ENCODE data around the gene NGRN. TPM values are rescaled to one million over a fixed set of nuclear protein-coding genes. Genes with fewer than 3 reads are reported as not detected.

Gene NGRN
- polyA plus RNA-seq, 1 donor from 2014 or later, result 466 TPM

GRCh38 chr15:90294159-90294558 lies 28.7 kb downstream of the NGRN start:
- no peak overlapping the region for H3K4me3 ChIP-seq (ENCODE audit: low read length)
- no peaks in the 10 kb centered on the region for H3K79me2 ChIP-seq (replicated peaks; ENCODE audit: insufficient read depth, low read length)
- H3K9me2 ChIP-seq (ENCODE audit: insufficient read depth, low read length), result no peaks in the 10 kb centered on the region
- no peak overlapping the region for H3K9ac ChIP-seq (ENCODE audit: low read length)
- H4K20me1 ChIP-seq (ENCODE audit: insufficient read depth), result no peaks in the 10 kb centered on the region
- H2AFZ ChIP-seq (ENCODE audit: low read depth, low read length), result no peak overlapping the region
- H3K27ac ChIP-seq (ENCODE audit: low read length), result no peak overlapping the region
- H3K36me3 ChIP-seq (ENCODE audit: insufficient read depth, low read length), result no peaks in the 10 kb centered on the region
- no peak for TF ChIP-seq MXI1 (conservative IDR thresholded peaks at IDR 0.05; ENCODE audit: poor library complexity, severe bottlenecking)
- no peak for TF ChIP-seq EP300 (conservative IDR thresholded peaks at IDR 0.05; ENCODE audit: poor library complexity, severe bottlenecking)
- no peak for TF ChIP-seq TAF1 (IDR thresholded peaks at IDR 0.05; ENCODE audit: low read depth)
- no peaks in the 10 kb centered on the region for H3F3A ChIP-seq (ENCODE audit: insufficient read depth, low read length, poor library complexity, severe bottlenecking)
- H3K4me2 ChIP-seq (ENCODE audit: low read length), result no peak overlapping the region
- H3K9me3 ChIP-seq (ENCODE audit: low read length), result no peaks in the 10 kb centered on the region
- H3K27me3 ChIP-seq (ENCODE audit: insufficient read depth, low read depth, low read length), result no peaks in the 10 kb centered on the region

GRCh38 chr15:90294601-90295269 lies 29.3 kb downstream of the NGRN start:
- no peak overlapping the region for H3K4me3 ChIP-seq (ENCODE audit: low read length)
- H3K9me3 ChIP-seq (ENCODE audit: low read length), result no peaks in the 10 kb centered on the region
- no peaks in the 10 kb centered on the region for H3K79me2 ChIP-seq (replicated peaks; ENCODE audit: insufficient read depth, low read length)
- H3F3A ChIP-seq (ENCODE audit: insufficient read depth, low read length, poor library complexity, severe bottlenecking), result no peaks in the 10 kb centered on the region
- H3K36me3 ChIP-seq (ENCODE audit: insufficient read depth, low read length), result no peaks in the 10 kb centered on the region
- H3K9me2 ChIP-seq (ENCODE audit: insufficient read depth, low read length), result no peaks in the 10 kb centered on the region
- H3K27me3 ChIP-seq (ENCODE audit: insufficient read depth, low read depth, low read length), result no peaks in the 10 kb centered on the region
- TF ChIP-seq REST (IDR thresholded peaks at IDR 0.05; ENCODE audit: borderline replicate concordance), result no peak
- no peak for TF ChIP-seq RAD21 (conservative IDR thresholded peaks at IDR 0.05)
- TF ChIP-seq TAF1 (IDR thresholded peaks at IDR 0.05; ENCODE audit: low read depth), result no peak
- no peak for TF ChIP-seq EP300 (conservative IDR thresholded peaks at IDR 0.05; ENCODE audit: poor library complexity, severe bottlenecking)
- no peak for TF ChIP-seq POLR2AphosphoS5 (IDR thresholded peaks at IDR 0.05)
- TF ChIP-seq MXI1 (conservative IDR thresholded peaks at IDR 0.05; ENCODE audit: poor library complexity, severe bottlenecking), result no peak
- TF ChIP-seq CTCF (IDR thresholded peaks at IDR 0.05; ENCODE audit: poor library complexity, severe bottlenecking), result no peak
- TF ChIP-seq EZH2 (IDR thresholded peaks at IDR 0.05; ENCODE audit: borderline replicate concordance, insufficient read depth, low read length, poor library complexity, severe bottlenecking), result no peak
- TF ChIP-seq SMC3 (conservative IDR thresholded peaks at IDR 0.05; ENCODE audit: poor library complexity), result no peak
- H3K9ac ChIP-seq (ENCODE audit: low read length), result no peak overlapping the region
- no peak overlapping the region for H3K27ac ChIP-seq (ENCODE audit: low read length)
- H3K4me2 ChIP-seq (ENCODE audit: low read length), result no peak overlapping the region
- no peaks in the 10 kb centered on the region for H4K20me1 ChIP-seq (ENCODE audit: insufficient read depth)
- no peak overlapping the region for H2AFZ ChIP-seq (ENCODE audit: low read depth, low read length)
